ENCODE data around the gene SLC22A17.

GRCh38 chr14:23388996-23389395, 36.3 kb upstream of the SLC22A17 start:
- TF ChIP-seq CTCF (IDR thresholded peaks at IDR 0.05; ENCODE audit: poor library complexity, severe bottlenecking) (no peak), EP300 (conservative IDR thresholded peaks at IDR 0.05; ENCODE audit: poor library complexity, severe bottlenecking) (no peak), RAD21 (conservative IDR thresholded peaks at IDR 0.05) (no peak), POLR2AphosphoS5 (IDR thresholded peaks at IDR 0.05) (no peak), MXI1 (conservative IDR thresholded peaks at IDR 0.05; ENCODE audit: poor library complexity, severe bottlenecking) (no peak), TAF1 (IDR thresholded peaks at IDR 0.05; ENCODE audit: low read depth) (no peak)
